HepG2 (cell line): ENCODE results near the gene C6orf136. TPM values are rescaled to one million over a fixed set of nuclear protein-coding genes. Genes with fewer than 3 reads are reported as not detected.
A peak's percentile ranks its signal among the peaks of the same experiment; 100 is the strongest.

Source experiments
- CBX2 ChIP-seq, 2 experiments: fragments of 200-600 bp in 1 of 2; sonication (generic); formaldehyde crosslinking in 1 of 2; IDR thresholded peaks; 2 replicates each; pipeline versions ENCODE4 v1.7.0 to v1.8.1; 2018 to 2022; ENCODE audit warnings: low read depth in 2 of 2, low read length in 1 of 2, mild to moderate bottlenecking in 1 of 2, missing genetic modification reagents in 1 of 2
- HNRNPK ChIP-seq: fragments of 200-400 bp; formaldehyde crosslinking; IDR thresholded peaks from 2 replicates; pipeline ENCODE4 v1.6.1; 2018; ENCODE audit warnings: low read length, low read depth, moderate library complexity, mild to moderate bottlenecking; ENCODE audit not compliant: poor library complexity, severe bottlenecking
- HOXA3 ChIP-seq: sonication (generic); formaldehyde crosslinking; IDR thresholded peaks from 2 replicates; pipeline ENCODE4 v1.5.0; 2020; ENCODE audit warnings: missing genetic modification reagents
- PHF21A ChIP-seq: sonication (generic); formaldehyde crosslinking; IDR thresholded peaks from 2 replicates; pipeline ENCODE4 v1.5.0; 2020; ENCODE audit warnings: mild to moderate bottlenecking, missing genetic modification reagents
- POLR2AphosphoS5 ChIP-seq: IDR thresholded peaks from 2 replicates; pipeline ENCODE4 v1.6.1; 2012; ENCODE audit warnings: low read depth, low read length
- RARA ChIP-seq: IDR thresholded peaks from 2 replicates; pipeline ENCODE4 v1.6.1; 2016; ENCODE audit warnings: missing genetic modification reagents, missing compliant biosample characterization
- ZC3H4 ChIP-seq: sonication (generic); formaldehyde crosslinking; IDR thresholded peaks from 2 replicates; pipeline ENCODE4 v1.4.0; 2020; ENCODE audit warnings: missing genetic modification reagents, borderline replicate concordance
- ZFP62 ChIP-seq: sonication (generic); formaldehyde crosslinking; IDR thresholded peaks from 2 replicates; pipeline ENCODE4 v1.4.0; 2020; ENCODE audit warnings: missing genetic modification reagents
- ZNF160 ChIP-seq: sonication (generic); formaldehyde crosslinking; IDR thresholded peaks from 2 replicates; pipeline ENCODE4 v1.8.0; 2022; ENCODE audit warnings: mild to moderate bottlenecking, inconsistent platforms, missing genetic modification reagents
- ZNF251 ChIP-seq: sonication (generic); formaldehyde crosslinking; IDR thresholded peaks from 2 replicates; pipeline ENCODE4 v1.9.0; 2021; ENCODE audit warnings: mild to moderate bottlenecking, missing genetic modification reagents
- ZNF567 ChIP-seq: sonication (generic); formaldehyde crosslinking; IDR thresholded peaks from 2 replicates; pipeline ENCODE4 v1.8.1; 2023; ENCODE audit warnings: mild to moderate bottlenecking, missing genetic modification reagents, borderline replicate concordance
- ZNF678 ChIP-seq: sonication (generic); formaldehyde crosslinking; IDR thresholded peaks from 2 replicates; pipeline ENCODE4 v1.4.0; 2020; ENCODE audit warnings: mild to moderate bottlenecking, missing genetic modification reagents
- ZNF709 ChIP-seq: sonication (generic); formaldehyde crosslinking; IDR thresholded peaks from 2 replicates; pipeline ENCODE4 v1.5.0; 2020; ENCODE audit warnings: mild to moderate bottlenecking, missing genetic modification reagents
- ZSCAN12 ChIP-seq: sonication (generic); formaldehyde crosslinking; IDR thresholded peaks from 2 replicates; pipeline ENCODE4 v1.9.0; 2021; ENCODE audit warnings: mild to moderate bottlenecking, missing genetic modification reagents
- polyA plus RNA-seq, 8 experiments: library from polyadenylated mRNA; depleted of rRNA in 3 of 8; stranded (reverse) in 7 of 8; unstranded in 1 of 8; fragments of >200 nt; fragmentation: Illumina TruSeq in 4 of 8; extraction: Trizol in 4 of 8; gene quantifications; 2 replicates each; pipeline versions ENCODE4 v1.2.1 to v1.2.3, GENCODE V29; 2011 to 2016; ENCODE audit warnings: low read depth in 4 of 8, missing spikeins in 1 of 8, mixed read lengths in 1 of 8; ENCODE audit not compliant: insufficient read depth in 1 of 8
- total RNA-seq, 5 experiments: library from RNA; depleted of rRNA; stranded (reverse); fragments of >200 nt; fragmentation: Illumina TruSeq; extraction: Trizol; gene quantifications; 2 replicates each; pipeline ENCODE4 v1.2.3, GENCODE V29; 2016; ENCODE audit warnings: low read depth in 1 of 5
- TF ChIP-seq, protein P1 (sequence below): IDR thresholded peaks from 2 replicates; pipeline ENCODE4 v1.6.1; 2016; ENCODE audit warnings: mild to moderate bottlenecking, missing biosample characterization, missing genetic modification reagents
- TF ChIP-seq, protein P2 (sequence below), 2 experiments: sonication (generic) in 1 of 2; formaldehyde crosslinking in 1 of 2; IDR thresholded peaks; 2 replicates each; pipeline versions ENCODE4 v1.4.0 to v1.6.1; 2018 to 2020; ENCODE audit warnings: missing genetic modification reagents in 2 of 2, borderline replicate concordance in 1 of 2, low read depth in 1 of 2, mild to moderate bottlenecking in 1 of 2, missing biosample characterization in 1 of 2
- TF ChIP-seq, protein P3 (sequence below): sonication (generic); formaldehyde crosslinking; IDR thresholded peaks from 2 replicates; pipeline ENCODE4 v1.4.0; 2020; ENCODE audit warnings: missing genetic modification reagents

The C6orf136 gene
- total and polyA plus RNA-seq, 2 of the 13 experiments (the other 11 are each of a cell fraction or from before 2014, with no cell fraction given): 12.0 to 26.2 TPM

DNA sequence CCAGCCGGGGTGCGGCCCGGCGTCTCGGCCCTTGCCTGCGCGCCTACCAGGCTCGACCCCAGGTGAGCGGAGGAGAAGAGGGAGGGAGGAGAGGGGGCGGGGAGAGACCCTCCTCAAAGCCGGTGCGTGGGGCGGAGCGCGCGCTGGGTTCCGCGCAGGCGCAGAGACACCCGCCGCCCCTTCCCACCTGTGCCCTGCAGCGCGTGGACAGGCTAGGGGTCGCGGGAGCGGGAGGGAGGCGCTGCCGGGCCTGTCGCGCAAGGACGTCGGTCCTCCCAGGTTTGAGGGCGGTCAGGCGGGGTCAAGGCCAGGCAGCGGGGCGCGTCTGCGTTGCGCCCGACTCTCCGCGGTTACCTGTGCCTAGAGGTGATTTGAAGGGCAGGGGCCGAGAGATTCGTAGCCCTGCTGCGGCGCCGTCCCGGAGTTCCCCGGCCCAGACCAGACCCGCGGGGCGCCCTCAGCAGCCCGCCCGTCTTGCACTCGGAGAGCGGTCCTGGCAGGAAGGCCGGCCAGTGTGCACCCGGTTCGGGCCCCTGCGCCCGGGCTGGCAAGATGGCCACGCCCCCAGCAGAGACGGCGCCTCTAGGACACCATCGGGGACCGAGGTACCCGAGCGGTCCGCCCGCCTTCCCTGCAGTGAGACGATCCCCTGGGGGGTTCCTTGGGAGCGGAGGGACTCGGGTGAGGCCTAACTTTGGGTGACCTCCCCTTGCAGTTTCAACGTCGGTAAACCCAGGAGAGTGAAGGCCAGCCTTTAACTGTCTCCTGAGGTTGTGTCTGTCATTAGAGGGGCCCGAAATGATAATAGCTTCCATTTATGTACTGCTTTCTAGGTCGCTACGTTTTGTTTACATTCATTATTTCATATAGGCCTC lies 546 bp downstream of the C6orf136 start (continued):
- TF ChIP-seq ZFP62 (CRISPR knock-in tag): no peak
- peak; percentile 82; the same call in 1 of the 2 replicates for TF ChIP-seq ZNF251 (CRISPR knock-in tag)
- peak; percentile 94; the same call in 1 of the 2 replicates for TF ChIP-seq ZNF567
- TF ChIP-seq ZSCAN12 (CRISPR knock-in tag): 0 out of 2 replicates have a peak, but pooled peaks have one; percentile 44
- TF ChIP-seq, protein P1, sequence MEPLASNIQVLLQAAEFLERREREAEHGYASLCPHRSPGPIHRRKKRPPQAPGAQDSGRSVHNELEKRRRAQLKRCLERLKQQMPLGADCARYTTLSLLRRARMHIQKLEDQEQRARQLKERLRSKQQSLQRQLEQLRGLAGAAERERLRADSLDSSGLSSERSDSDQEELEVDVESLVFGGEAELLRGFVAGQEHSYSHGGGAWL: peak; percentile 95
- peak; percentile 98 for TF ChIP-seq HNRNPK
- peak; percentile 91; the same call in 1 of the 2 replicates for TF ChIP-seq ZNF709 (CRISPR knock-in tag)
- TF ChIP-seq ZNF678 (CRISPR knock-in tag): peak; percentile 88; the same call in 1 of the 2 replicates
- TF ChIP-seq ZNF160 (CRISPR knock-in tag): peak; percentile 97
- TF ChIP-seq ZC3H4 (CRISPR knock-in tag): no peak
- peak; percentile 82 for TF ChIP-seq POLR2AphosphoS5
- peak; percentile 95 for TF ChIP-seq RARA
- TF ChIP-seq PHF21A: peak; percentile 82
- TF ChIP-seq, protein P2, sequence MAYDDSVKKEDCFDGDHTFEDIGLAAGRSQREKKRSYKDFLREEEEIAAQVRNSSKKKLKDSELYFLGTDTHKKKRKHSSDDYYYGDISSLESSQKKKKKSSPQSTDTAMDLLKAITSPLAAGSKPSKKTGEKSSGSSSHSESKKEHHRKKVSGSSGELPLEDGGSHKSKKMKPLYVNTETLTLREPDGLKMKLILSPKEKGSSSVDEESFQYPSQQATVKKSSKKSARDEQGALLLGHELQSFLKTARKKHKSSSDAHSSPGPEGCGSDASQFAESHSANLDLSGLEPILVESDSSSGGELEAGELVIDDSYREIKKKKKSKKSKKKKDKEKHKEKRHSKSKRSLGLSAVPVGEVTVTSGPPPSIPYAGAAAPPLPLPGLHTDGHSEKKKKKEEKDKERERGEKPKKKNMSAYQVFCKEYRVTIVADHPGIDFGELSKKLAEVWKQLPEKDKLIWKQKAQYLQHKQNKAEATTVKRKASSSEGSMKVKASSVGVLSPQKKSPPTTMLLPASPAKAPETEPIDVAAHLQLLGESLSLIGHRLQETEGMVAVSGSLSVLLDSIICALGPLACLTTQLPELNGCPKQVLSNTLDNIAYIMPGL (CRISPR knock-in tag; IDR thresholded peaks at IDR 0.05; ENCODE audit: borderline replicate concordance in 1 of 2, low read depth in 1 of 2): peak; percentile 96 to 97
- TF ChIP-seq, protein P3, sequence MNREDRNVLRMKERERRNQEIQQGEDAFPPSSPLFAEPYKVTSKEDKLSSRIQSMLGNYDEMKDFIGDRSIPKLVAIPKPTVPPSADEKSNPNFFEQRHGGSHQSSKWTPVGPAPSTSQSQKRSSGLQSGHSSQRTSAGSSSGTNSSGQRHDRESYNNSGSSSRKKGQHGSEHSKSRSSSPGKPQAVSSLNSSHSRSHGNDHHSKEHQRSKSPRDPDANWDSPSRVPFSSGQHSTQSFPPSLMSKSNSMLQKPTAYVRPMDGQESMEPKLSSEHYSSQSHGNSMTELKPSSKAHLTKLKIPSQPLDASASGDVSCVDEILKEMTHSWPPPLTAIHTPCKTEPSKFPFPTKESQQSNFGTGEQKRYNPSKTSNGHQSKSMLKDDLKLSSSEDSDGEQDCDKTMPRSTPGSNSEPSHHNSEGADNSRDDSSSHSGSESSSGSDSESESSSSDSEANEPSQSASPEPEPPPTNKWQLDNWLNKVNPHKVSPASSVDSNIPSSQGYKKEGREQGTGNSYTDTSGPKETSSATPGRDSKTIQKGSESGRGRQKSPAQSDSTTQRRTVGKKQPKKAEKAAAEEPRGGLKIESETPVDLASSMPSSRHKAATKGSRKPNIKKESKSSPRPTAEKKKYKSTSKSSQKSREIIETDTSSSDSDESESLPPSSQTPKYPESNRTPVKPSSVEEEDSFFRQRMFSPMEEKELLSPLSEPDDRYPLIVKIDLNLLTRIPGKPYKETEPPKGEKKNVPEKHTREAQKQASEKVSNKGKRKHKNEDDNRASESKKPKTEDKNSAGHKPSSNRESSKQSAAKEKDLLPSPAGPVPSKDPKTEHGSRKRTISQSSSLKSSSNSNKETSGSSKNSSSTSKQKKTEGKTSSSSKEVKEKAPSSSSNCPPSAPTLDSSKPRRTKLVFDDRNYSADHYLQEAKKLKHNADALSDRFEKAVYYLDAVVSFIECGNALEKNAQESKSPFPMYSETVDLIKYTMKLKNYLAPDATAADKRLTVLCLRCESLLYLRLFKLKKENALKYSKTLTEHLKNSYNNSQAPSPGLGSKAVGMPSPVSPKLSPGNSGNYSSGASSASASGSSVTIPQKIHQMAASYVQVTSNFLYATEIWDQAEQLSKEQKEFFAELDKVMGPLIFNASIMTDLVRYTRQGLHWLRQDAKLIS (CRISPR knock-in tag): 0 out of 2 replicates have a peak, but pooled peaks have one; percentile 67
- no peak for TF ChIP-seq CBX2 (IDR thresholded peaks at IDR 0.05; ENCODE audit: low read depth, low read length)
- peak; percentile 70; the same call in 1 of the 2 replicates for TF ChIP-seq CBX2 (CRISPR knock-in tag; IDR thresholded peaks at IDR 0.05; ENCODE audit: low read depth)
- TF ChIP-seq HOXA3: peak; percentile 93
